OCI-M2 (cell line): Measurements from ENCODE around the gene ATP9B.
"Not testable (repeated sequence)": the region's sequence is repeated elsewhere in the genome, so short reads cannot be mapped to it uniquely, and the experiment has no call there.

ENCODE experiments used
- DNase-seq: peaks from one replicate; lab custom pipeline; 2025; ENCODE audit not compliant: unreplicated experiment; lab: John Stamatoyannopoulos, UW

Gene ATP9B

GRCh38 chr18:79352432-79352831, 283.2 kb downstream of the ATP9B start:
- no peak for DNase-seq

- DNase-seq = no peak
These were observed 284.1 kb downstream of the ATP9B start for GRCh38 chr18:79353267-79353666.

GRCh38 chr18:79354350-79354749, 285.2 kb downstream of the ATP9B start:
- no peak for DNase-seq

- no peak for DNase-seq
These were observed 286.5 kb downstream of the ATP9B start for GRCh38 chr18:79355433-79356335.

GRCh38 chr18:79356435-79356834, 287.2 kb downstream of the ATP9B start:
- DNase-seq = no peak

GRCh38 chr18:79360933-79361332, 291.7 kb downstream of the ATP9B start:
- no peak for DNase-seq

- no peak for DNase-seq
These were observed 292.8 kb downstream of the ATP9B start for GRCh38 chr18:79361766-79362522.

GRCh38 chr18:79365701-79366100, 296.5 kb downstream of the ATP9B start:
- no peak for DNase-seq

GRCh38 chr18:79366177-79367094, 297.2 kb downstream of the ATP9B start:
- no peak for DNase-seq

GRCh38 chr18:79367480-79367879, 298.3 kb downstream of the ATP9B start:
- no peak for DNase-seq

GRCh38 chr18:79367989-79368388, 298.8 kb downstream of the ATP9B start:
- no peak for DNase-seq

GRCh38 chr18:79368681-79369080, 299.5 kb downstream of the ATP9B start:
- no peak for DNase-seq

- DNase-seq = no peak
These were observed 302.4 kb downstream of the ATP9B start for GRCh38 chr18:79371561-79372121.

GRCh38 chr18:79372461-79372860, 303.3 kb downstream of the ATP9B start:
- DNase-seq = no peak

GRCh38 chr18:79372991-79373390, 303.8 kb downstream of the ATP9B start:
- no peak for DNase-seq

GRCh38 chr18:79373736-79374135, 304.5 kb downstream of the ATP9B start:
- DNase-seq = no peak

- DNase-seq = no peak
These were observed 305.4 kb downstream of the ATP9B start for GRCh38 chr18:79374408-79375171.

- no peak for DNase-seq
These were observed 306.4 kb downstream of the ATP9B start for GRCh38 chr18:79375441-79376154.

GRCh38 chr18:79376661-79377060, 307.5 kb downstream of the ATP9B start:
- not testable (repeated sequence) for DNase-seq
